Hair follicle dermal papilla cell (primary cell): ENCODE measurements around the gene CDS2. TPM values are rescaled to one million over a fixed set of nuclear protein-coding genes. Genes with fewer than 3 reads are reported as not detected.

Experiments
- small RNA-seq: library from RNA; depleted of rRNA; stranded (forward); fragments of <200 nt; gene quantifications from one replicate; pipeline ENCODE3, GENCODE V24; 2012
- total RNA-seq: library from RNA; depleted of rRNA; stranded (reverse); fragments of >200 nt; gene quantifications from 2 replicates; pipeline ENCODE4 v1.2.3, GENCODE V29; 2012

Gene CDS2
- 35.7 and 36.7 TPM in 2 replicates for total RNA-seq

DNA sequence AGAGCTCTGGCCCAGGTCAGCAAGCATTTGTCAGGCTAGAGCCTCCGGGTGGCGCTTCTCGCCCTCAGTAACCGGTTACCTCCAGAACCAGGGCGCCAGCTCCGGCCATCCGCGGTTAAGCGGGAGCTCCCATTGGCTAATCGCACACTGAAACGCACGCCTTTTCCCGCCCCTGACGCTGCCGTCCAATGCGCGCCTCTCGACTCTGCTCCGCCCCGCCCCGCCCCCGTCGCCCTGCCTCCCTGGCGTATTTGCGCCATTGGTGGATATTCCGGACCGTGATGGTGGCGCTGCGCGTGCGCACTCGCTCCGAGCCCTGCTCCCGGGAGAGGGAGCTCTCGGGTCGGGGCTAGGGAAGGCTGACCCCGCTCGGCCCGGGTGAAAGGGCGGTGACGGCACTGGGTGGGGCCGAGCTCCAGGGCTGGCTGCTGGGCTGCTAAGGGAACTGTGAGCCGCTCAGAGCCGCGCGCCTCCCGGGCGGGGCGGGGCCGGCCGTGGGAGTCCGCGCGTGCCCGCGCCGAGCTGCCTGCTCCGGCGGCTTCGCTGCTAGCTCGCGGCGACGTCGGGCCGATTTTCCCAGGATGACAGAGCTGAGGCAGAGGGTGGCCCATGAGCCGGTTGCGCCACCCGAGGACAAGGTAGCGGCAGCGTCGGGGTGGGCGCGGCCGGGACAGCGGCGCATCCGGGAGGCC, at the start of gene CDS2:
CDS2 (plus strand) TSS at position 497 of the 692 bp plus-strand sequence; CDS start at position 582, 85 bp downstream.

DNA sequence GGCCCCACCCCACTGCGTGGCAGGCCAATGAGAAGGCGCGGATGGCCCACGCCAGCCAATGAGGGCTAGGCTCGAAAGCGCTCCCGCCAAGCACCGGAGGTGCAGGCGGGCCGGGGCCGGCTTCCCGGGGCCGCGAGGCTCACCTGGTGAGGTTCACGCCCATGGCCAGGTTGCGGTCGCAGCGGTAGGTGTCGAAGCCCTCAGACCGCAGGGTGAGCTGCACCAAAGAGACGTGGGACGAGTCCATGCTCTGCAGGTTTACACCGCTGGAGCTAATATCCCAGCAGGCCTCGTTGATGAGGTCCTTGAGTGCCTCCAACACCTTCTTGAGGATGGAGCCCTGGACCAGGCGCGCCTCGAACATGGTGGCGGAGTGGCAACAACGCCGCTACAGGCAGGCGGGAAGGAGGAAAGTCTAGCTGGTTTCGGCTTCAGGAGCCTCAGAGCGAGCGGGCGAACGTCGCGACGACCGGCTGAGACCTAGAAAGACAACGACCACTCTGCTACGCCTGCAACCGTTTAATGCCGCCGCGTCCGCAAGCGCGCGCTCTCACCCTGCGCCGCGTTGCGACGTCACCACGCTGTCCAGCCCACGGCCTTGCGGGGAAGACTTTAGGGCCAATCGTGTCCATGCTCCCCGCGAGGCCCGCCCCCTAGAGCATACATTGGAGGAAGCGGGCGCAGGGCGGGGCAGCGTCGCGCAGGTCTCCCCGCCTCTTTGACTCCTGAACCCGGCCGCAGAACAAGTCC, 7.2 kb upstream of the CDS2 start, which contains the start of gene PCNA:
PCNA (minus strand) TSS at position 524 of the 750 bp plus-strand sequence; CDS start at position 364, 160 bp downstream.

Small RNA genes lying within 50 kb of the gene (small RNA-seq; reads per million reads assigned to genes)
- gene RF00019 (not detected), gene RF00568 (not detected), gene RNA5SP474 (1.6 reads per million, percentile 38 among the genes with 10 or more reads in this experiment)

Other genes starting within 250 kb of the CDS2 start
- gene SLC23A2, start 125.5 kb upstream of the CDS2 start, total RNA-seq, result 14.1 and 17.5 TPM in 2 replicates
- gene TMEM230, start 13.9 kb upstream of the CDS2 start, total RNA-seq, result 103 and 107 TPM in 2 replicates
- gene PCNA, start 7.0 kb upstream of the CDS2 start, total RNA-seq, result 33.6 and 44.2 TPM in 2 replicates
- gene PROKR2, start 189.9 kb downstream of the CDS2 start, total RNA-seq, result not detected in 2 replicates